RWPE1 (cell line): Measurements from ENCODE around the gene SYT2.
A peak's percentile ranks its signal among the peaks of the same experiment; 100 is the strongest.

Source experiments
- CTCF ChIA-PET: fragments of 350-600 bp; sonication (Branson Sonifier 250); formaldehyde crosslinking; extraction: SDS; loops from one replicate; lab custom pipeline; 2021; lab: Yijun Ruan, JAX
- POLR2A ChIA-PET: fragments of 400-600 bp; formaldehyde crosslinking; extraction: SDS; loops from one replicate; lab custom pipeline; 2020; ENCODE audit warnings: antibody characterized with exemption; ENCODE audit not compliant: low non-redundant PET; lab: Yijun Ruan, JAX
- DNase-seq: peaks from one replicate; pipeline ENCODE4 v3.0.0; 2012; ENCODE audit warnings: low spot score
- H3K27ac ChIP-seq: fragments of 450-650 bp; 2 replicates; pipeline ENCODE4 v1.5.1; 2017
- CTCF ChIP-seq: fragments of 450-650 bp; conservative IDR thresholded peaks from 2 replicates; pipeline ENCODE4 v1.5.1; 2017; ENCODE audit warnings: low read depth, mild to moderate bottlenecking

SYT2 gene

DNA sequence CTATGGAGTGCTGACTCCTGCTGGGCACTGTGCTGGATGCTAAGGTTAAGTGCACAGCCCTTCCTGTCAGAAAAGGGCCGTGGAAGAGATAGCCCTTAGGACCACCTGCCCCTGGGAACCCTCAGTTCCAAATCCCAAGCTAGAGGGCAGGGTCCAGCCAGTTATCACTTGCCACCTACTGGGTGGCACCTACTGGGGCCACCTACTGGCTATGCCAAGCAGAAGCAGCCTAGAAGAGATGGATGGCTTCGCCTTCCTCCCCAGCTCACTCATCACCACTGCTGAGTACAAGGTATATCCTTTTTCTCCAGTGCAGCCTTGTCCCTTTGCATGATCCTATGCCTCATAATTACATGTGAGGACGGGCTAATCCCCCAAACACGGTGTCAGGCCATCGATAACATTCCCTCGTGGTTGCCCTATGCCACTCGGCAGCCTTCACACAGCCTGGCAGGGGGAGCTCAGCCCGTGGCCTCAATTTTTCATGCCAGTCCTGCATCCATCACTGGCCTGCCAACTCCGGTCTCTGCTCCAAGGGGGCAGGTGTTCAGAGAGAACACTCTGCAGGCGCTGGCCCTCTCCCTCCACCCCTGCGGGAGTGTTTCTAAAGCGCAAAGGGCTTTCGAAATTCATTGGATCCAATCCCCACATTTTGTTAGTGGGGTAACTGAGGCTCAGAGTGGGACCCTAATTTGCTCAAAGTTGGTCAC is 49.0 kb downstream of the SYT2 start:
- H3K27ac ChIP-seq = no peak overlapping the region
- TF ChIP-seq CTCF = peak; percentile 17; the same call in 1 of the 2 replicates
- POLR2A ChIA-PET = no interaction called here
- DNase-seq = no peak
- CTCF ChIA-PET = interaction anchor here (0.5 to 1.1 kb wide), 4 partner anchors 9 to 316 kb away, joined by 3 to 13 read pairs (median 4); no protein-coding TSS in a partner anchor

- DNase-seq = no peak
- CTCF ChIA-PET = interaction anchor here (0.6 to 2.4 kb wide), 9 partner anchors 11 to 526 kb away, joined by 3 to 7 read pairs (median 3); no protein-coding TSS in a partner anchor
- no peak overlapping the region for H3K27ac ChIP-seq
- no peak for TF ChIP-seq CTCF
- POLR2A ChIA-PET = no interaction called here
Observed at GRCh38 chr1:202659974-202660373, 50.3 kb downstream of the SYT2 start.

GRCh38 chr1:202659541-202659940 is 50.7 kb downstream of the SYT2 start:
- TF ChIP-seq CTCF = no peak
- no peak overlapping the region for H3K27ac ChIP-seq
- DNase-seq = no peak
- POLR2A ChIA-PET = no interaction called here
- CTCF ChIA-PET = interaction anchor here (0.6 to 2.4 kb wide), 9 partner anchors 11 to 526 kb away, joined by 3 to 7 read pairs (median 3); no protein-coding TSS in a partner anchor

DNA sequence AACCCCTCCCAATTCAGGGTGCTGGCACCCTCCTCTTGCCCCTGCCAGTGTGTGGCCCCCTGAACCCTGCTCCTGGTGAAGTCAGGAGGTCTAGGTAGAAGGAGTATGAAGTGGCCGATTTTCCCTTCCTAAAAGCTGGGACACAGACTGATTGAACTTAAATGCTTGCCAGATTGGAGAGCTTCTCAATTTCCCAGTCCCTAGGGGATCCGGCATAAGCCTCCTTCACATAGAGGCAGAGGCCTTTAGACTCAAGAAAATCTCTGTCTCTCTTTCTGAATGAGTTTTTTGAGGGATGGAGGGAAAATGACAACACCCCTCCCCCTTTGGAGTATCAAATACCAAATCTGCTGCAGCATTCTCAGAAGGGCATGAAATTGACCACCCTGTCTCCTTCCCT is 51.5 kb downstream of the SYT2 start:
- DNase-seq = no peak
- CTCF ChIA-PET = interaction anchor here (0.5 to 2.4 kb wide), 4 partner anchors 51 to 470 kb away, joined by 3 to 6 read pairs (median 5); no protein-coding TSS in a partner anchor
- POLR2A ChIA-PET = interaction anchor here (0.6 kb wide), 1 partner anchor 32 kb away, joined by 7 read pairs; no protein-coding TSS in a partner anchor

DNA sequence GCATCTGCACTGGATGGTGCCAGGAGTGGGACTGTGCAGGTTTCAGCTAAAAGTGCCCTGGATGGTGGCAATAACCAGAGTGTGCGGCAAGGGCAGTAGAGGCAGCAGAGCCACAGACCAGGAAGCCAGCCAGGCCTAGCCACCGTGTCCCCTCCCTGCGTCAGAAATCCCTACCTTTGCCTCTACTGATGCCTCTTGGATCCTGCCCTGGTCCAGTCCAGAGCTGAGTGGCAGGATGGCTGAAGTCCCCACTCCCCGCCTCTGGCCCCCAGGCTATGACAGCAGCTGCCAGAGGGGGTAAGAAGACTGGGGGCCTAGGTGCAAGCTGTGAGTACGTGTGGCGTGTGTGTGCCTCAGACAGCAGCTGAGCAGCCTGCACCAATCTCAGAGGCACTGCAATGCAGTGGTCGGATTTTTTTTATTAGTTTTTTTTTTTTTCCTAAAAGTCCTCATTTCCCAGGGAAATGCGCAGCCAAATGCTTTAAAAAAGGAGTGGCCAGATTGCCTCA is 51.9 kb downstream of the SYT2 start:
- CTCF ChIA-PET = interaction anchor here (0.5 to 2.4 kb wide), 5 partner anchors 27 to 469 kb away, joined by 4 to 6 read pairs (median 4); no protein-coding TSS in a partner anchor
- no peak for DNase-seq
- no peak overlapping the region for H3K27ac ChIP-seq
- POLR2A ChIA-PET = no interaction called here
- no peak for TF ChIP-seq CTCF

More for the DNA sequence above, 51.5 kb downstream of the SYT2 start:
- no peak for TF ChIP-seq CTCF
- no peak overlapping the region for H3K27ac ChIP-seq

- CTCF ChIA-PET = interaction anchor here (0.6 to 1.0 kb wide), 3 partner anchors 60 to 271 kb away, joined by 3 to 4 read pairs (median 4); no protein-coding TSS in a partner anchor
- DNase-seq = peak; percentile 61
- no peak overlapping the region for H3K27ac ChIP-seq
- TF ChIP-seq CTCF = no peak
- POLR2A ChIA-PET = no interaction called here
Observed at GRCh38 chr1:202656951-202657646, 53.2 kb downstream of the SYT2 start.
